HG02884 (cell line): ENCODE results near the gene EFNA5.

Experiments used
- ATAC-seq: cut with Tn5 transposase; IDR thresholded peaks from one replicate; pipeline ENCODE4 v1.9.1; 2021; ENCODE audit warnings: mild to moderate bottlenecking, moderate library complexity; ENCODE audit not compliant: unreplicated experiment

Gene EFNA5

DNA sequence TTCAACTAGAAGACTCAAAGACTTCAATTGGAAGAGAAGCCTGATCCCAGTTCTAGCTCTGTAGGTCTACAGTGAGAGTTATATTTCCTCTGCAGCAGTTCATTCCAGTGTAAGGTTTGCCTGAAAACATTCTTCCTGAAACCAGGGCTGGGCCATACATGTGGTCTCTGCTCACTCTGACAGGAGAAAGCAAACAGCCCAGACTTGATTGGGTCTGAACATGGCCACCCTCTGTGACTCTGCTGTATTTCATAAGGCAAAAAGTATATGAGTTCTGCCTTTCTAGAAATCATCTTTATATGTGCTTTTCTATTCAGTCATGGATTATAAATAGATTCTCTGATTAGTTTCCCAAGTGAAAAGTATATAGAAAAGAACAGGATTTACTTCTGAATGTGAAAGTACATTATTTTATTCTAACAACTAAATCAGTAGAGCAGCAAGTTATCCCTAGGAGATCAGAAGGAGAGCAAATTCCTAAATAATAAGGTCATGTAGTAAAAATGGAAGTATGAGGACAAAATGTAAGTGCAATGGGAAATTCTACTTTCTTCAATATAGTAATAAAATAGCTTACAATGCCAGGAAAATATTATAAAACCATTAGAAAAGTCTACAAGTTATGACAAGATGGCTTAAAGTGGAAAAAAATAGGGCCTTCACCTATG lies 144.3 kb downstream of the EFNA5 start:
- no peak for ATAC-seq

- ATAC-seq: no peak
Measured at GRCh38 chr5:107524111-107524510, 146.6 kb downstream of the EFNA5 start.

DNA sequence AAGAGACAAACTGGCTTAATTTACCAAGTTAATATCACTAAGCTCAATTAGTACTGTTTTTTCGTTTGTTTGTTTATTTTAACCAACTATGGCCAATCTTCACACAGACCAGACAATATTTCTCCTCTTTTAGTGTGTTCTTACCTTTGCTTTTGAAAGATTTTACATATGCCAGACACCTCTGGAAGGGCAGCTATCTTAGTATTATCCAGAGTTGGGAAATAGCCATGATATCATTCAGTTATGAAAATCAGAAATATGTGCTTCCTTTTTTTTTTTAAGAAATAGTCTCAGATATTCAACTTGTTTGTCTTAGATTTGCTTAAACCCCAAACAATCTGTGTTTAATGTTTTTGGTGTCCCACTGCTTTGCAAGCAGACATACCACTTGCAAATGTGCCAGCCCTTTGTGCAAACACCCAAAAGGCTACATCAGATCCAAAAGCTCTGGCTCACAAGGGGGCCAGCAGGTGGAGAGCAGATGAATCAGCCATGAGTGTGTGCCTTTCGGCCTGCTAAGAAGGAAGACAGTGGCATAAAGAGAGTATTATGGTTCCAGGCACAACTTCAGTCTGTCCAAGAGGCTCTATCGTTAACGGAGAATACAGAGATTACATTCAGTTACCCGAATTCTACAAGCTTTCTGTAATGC lies 147.6 kb downstream of the EFNA5 start:
- ATAC-seq: no peak

GRCh38 chr5:107522456-107522855 lies 148.3 kb downstream of the EFNA5 start:
- no peak for ATAC-seq

- ATAC-seq: peak; percentile 39
Measured at GRCh38 chr5:107519900-107520354, 150.8 kb downstream of the EFNA5 start.

DNA sequence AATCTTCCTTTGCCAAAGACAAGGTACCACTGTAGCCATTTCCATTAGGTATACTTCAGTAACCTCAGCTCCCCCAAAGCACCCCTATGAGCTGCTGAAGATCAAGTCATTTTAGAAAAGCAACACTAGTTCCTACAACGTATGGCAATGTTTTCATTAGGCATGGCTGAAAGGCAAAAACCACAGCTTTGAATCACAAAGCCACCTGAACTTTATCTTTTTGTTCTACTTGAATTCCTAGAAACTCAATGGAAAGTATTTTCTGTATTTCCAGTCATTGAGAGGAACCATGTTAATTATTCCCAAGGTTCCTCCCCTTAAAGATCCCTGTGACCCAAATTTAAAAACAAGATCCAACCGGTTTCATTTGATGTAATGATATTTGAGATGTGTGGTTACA lies 152.1 kb downstream of the EFNA5 start:
- ATAC-seq: no peak

- ATAC-seq: no peak
Measured at GRCh38 chr5:107518190-107518589, 152.5 kb downstream of the EFNA5 start.

GRCh38 chr5:107517185-107518033 lies 153.3 kb downstream of the EFNA5 start:
- no peak for ATAC-seq

GRCh38 chr5:107516452-107517184 lies 154.1 kb downstream of the EFNA5 start:
- ATAC-seq: no peak

DNA sequence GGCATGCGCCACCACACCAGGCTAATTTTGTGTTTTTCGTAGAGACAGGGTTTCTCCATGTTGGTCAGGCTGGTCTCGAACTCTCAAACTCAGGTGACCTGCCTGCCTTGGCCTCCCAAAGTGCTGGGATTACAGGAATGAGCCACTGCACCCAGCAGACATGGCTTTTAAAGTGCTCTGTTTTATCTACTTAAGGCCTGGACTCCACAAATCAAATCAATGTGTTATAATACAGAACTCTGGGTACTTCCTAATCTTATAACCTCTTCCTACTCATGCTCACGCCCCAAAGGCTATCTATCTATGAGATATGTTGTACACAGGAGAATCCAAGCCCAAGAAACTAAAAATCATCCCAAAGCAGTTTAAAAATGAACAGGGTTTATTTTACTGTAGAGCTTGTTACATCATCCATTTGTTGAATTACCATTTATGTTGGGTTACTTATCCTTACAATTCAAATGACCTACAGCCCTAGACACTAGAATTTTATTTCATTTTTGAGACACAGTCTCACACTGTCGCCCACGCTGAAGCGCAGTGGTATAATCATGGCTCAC lies 155.1 kb downstream of the EFNA5 start:
- no peak for ATAC-seq

DNA sequence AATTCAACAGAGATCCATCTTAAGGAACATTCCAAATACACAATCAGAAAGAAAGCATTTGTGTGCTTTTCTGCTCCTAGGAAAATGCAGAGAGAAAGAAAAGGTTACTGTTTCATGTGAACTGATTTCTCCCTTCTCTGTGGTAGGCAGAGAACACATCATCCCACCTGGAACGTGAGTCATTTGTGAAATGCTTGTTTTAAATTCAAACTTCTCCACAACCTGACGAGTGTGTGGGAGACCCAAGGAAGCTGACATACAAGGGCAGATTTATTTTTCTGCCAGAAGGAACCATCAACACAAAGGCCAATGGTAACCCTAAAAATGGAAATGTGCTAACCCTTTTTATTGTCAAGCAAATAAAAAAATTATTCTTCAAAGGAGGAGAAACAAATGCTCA lies 156.4 kb downstream of the EFNA5 start:
- peak; percentile 38 for ATAC-seq

- peak; percentile 43 for ATAC-seq
Measured at GRCh38 chr5:107513337-107514085, 157.2 kb downstream of the EFNA5 start.

DNA sequence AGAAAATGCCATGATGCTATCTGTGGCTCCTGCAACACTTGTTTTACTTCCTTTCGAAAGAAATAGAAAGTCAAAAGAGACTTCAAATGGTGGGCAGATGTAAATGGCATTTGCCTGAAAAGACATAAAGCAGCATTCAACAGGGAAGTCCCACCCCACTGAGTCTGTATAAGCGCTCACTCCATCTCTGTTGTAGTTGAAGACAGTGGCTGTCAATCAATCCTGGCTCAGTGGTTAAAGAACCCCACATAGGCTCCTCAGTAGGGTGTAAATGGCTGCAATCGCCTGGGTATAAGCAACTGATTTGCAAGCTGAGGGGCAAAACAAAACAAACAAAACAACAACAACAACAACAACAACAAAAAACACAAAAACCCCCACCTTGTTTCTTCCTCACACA lies 158.7 kb downstream of the EFNA5 start:
- no peak for ATAC-seq

- ATAC-seq: no peak
Measured at GRCh38 chr5:107510125-107510524, 160.6 kb downstream of the EFNA5 start.

DNA sequence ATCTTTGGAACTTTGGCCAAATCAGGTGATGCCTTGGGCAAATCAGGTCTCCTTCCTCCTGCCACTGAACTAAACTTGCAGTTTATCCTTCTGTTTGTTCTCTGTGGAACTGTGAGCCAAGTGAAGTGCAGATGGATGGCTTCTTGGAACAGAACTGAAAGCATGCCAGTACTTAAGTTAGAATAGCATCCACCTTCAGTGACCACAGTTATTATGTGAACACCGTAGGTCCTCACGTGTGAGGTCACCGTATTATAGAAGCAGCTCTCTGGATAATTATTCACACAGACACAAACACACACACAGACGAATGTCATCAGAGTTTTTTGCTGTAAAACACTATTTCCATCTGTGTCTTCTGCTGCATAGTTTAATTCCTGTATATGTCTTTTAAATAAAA lies 162.6 kb downstream of the EFNA5 start:
- ATAC-seq: no peak

DNA sequence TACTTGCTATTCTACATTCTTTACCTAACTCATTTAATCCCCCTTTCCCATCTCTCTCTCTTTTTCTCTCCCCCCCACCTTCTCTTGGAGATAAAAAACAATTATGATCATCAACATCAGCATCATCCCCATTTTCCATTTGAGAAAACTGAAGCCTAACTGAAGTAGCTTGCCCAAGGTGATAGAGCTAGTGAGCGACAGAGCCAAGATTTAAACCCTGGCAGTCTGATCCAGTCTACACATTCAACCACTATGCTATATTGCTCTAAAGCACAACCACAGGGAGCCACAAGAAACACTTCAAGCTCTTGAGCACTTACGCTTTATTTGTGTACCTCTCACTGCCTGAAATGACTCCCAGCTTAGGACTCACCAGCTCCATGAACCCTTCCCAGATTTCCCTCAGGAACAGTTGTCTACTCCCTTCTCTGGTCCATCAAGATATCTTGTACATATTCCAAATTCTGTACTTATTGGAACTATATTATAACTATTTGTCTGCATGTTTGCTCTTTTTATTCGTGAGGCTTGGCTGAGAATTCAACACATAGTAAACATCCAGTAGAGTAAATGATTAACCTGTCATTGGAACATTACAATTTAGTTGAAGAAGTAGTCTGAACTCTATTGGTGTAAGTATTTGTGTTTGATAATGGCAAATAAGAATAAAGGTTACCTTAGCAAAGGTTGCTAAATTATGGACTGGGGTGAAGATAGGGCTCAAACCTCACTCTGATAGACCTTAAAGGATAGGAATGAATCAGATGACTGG lies 164.8 kb downstream of the EFNA5 start:
- ATAC-seq: no peak

GRCh38 chr5:107504424-107504823 lies 166.3 kb downstream of the EFNA5 start:
- no peak for ATAC-seq

GRCh38 chr5:107502676-107503060 lies 168.1 kb downstream of the EFNA5 start:
- ATAC-seq: no peak

DNA sequence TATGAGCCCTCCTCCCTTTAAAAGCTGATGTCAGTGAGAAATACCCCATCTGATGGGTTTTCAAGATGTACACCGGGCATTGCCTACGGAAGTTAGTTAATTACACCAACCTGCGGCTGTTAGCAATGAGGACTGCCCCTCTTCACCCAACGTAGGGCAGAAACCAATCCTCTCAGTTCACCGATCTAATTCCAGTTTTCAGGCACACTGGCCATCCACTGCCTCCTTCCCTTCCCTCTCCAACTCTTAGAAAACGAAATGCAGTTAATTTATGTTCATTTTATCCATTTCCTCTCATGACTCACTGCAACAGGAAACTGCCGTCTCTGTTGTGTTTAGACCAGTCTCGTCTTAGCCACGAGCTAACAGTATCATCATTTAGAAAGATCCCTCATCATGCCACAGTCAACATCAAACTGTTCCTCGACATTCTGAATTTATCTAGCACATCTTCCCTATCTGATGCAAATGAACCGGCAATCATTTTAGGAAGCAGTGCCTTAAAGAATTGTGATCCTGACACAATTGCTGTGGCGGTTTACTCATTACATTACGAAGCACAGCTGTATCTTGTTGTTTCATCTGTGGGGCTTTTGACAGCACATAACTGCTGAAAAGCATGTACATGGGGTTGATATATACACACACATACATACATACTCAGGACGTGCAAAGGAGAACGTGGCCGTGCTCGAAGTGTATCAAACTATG lies 168.6 kb downstream of the EFNA5 start:
- no peak for ATAC-seq
